ENCODE results near the gene UQCRHL. TPM values are rescaled to one million over a fixed set of nuclear protein-coding genes. Genes with fewer than 3 reads are reported as not detected.

UQCRHL gene
- total and polyA plus RNA-seq, 2 of the 8 experiments (the other 6 are each of a cell fraction or from before 2014, with no cell fraction given) = 3.7 to 3.9 TPM

DNA sequence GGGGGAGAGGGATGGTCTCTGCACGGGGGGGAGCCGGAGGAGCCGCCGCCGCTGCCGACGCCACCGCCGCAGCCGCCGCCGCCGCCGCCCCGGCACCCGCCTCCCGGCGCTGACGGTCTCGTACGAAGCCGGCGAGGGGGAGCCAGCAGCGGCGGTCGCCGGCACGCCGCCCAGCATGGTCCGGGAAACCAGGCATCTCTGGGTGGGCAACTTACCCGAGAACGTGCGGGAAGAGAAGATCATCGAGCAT, 40.4 kb upstream of the UQCRHL start:
- H3K9me3 ChIP-seq (ENCODE audit: insufficient read depth in 2 of 2, low read depth in 1 of 2, low read length in 1 of 2) = no peaks in the 10 kb centered on the region
- H3K4me2 ChIP-seq (ENCODE audit: insufficient read depth in 1 of 2, low read depth in 2 of 2, low read length in 2 of 2) = peak overlapping the region; percentile 72 to 94
- no peak overlapping the region for H4K91ac ChIP-seq (replicated peaks; ENCODE audit: insufficient read length, low read length)
- H3K36me3 ChIP-seq (ENCODE audit: control insufficient read depth in 2 of 4, insufficient read depth in 4 of 4, low read length in 3 of 4) = no peaks in the 10 kb centered on the region; a peak in 1 of 8 replicates
- H3K79me1 ChIP-seq (ENCODE audit: low read depth, low read length) = peaks cover 3% of the 10 kb centered on the region; the same call in 1 of the 2 replicates
- peaks cover 0 to 6% (median 2%) of the 10 kb centered on the region in 4 experiments; a peak in 2 of 7 replicates for H3K4me1 ChIP-seq (replicated peaks in 1 of 4; ENCODE audit: control insufficient read depth in 3 of 4, insufficient read depth in 4 of 4, low read length in 3 of 4)
- WGBS, 2 experiments (ENCODE audit: extremely low coverage in 1 of 2, insufficient coverage in 1 of 2, insufficient read length in 1 of 2, insufficient replicate concordance in 2 of 2, low coverage in 1 of 2, low lambda C conversion rate in 2 of 2, missing lambda C conversion rate in 1 of 2) = 0% methylated on average over 20 of the region's 34 CpGs; no CpG with 5 or more reads in 1 of the 2 experiments
- peak overlapping the region; percentile 3 for H3K56ac ChIP-seq (replicated peaks; ENCODE audit: insufficient read length, low read depth, low read length)
- H3K14ac ChIP-seq (ENCODE audit: insufficient read length) = no peak overlapping the region
- no peak for DNase-seq (ENCODE audit: low read depth in 1 of 2, low spot score in 2 of 2)
- peaks cover 0 to 48% of the 10 kb centered on the region in 2 experiments; a peak in 3 of 4 replicates for H3K79me2 ChIP-seq (ENCODE audit: control insufficient read depth in 1 of 2, insufficient read depth in 2 of 2, low read length in 2 of 2)
- TF ChIP-seq, protein P1, sequence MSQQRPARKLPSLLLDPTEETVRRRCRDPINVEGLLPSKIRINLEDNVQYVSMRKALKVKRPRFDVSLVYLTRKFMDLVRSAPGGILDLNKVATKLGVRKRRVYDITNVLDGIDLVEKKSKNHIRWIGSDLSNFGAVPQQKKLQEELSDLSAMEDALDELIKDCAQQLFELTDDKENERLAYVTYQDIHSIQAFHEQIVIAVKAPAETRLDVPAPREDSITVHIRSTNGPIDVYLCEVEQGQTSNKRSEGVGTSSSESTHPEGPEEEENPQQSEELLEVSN (IDR thresholded peaks at IDR 0.05) = peak; percentile 61; the same call in 1 of the 2 replicates
- peak; percentile 34; the same call in 1 of the 2 replicates for TF ChIP-seq PHF8 (conservative IDR thresholded peaks at IDR 0.05; ENCODE audit: low read depth, low read length)
- no peak for TF ChIP-seq JUN (IDR thresholded peaks at IDR 0.05; ENCODE audit: low read depth, low read length)
- TF ChIP-seq KDM4A (IDR thresholded peaks at IDR 0.05; ENCODE audit: low read depth, low read length, severe bottlenecking) = peak; percentile 86
- H3K9ac ChIP-seq (replicated peaks in 1 of 4; ENCODE audit: extremely low read depth in 1 of 4, low read depth in 3 of 4, low read length in 3 of 4) = peak overlapping the region in 3 of 4 experiments; percentile 43 to 80 (median 66); a peak in 6 of 7 replicates
- 0 out of 2 replicates have a peak overlapping the region, but pooled peaks have one; percentile 9 for H2BK12ac ChIP-seq (ENCODE audit: low read depth, low read length)
- peak overlapping the region; percentile 47 to 76 (median 60) for H3K4me3 ChIP-seq (ENCODE audit: extremely low read depth in 1 of 4, insufficient read depth in 2 of 4, low read depth in 3 of 4, low read length in 4 of 4)
- H2BK120ac ChIP-seq (replicated peaks; ENCODE audit: low read depth, low read length) = no peak overlapping the region
- peaks cover 8% of the 10 kb centered on the region for H3K23me2 ChIP-seq (ENCODE audit: low read depth, low read length)
- no peak overlapping the region for H2AFZ ChIP-seq (ENCODE audit: low read length)
- H2AK5ac ChIP-seq (ENCODE audit: low read depth, low read length) = no peak overlapping the region
- no peak for FAIRE-seq
- H3K4ac ChIP-seq (replicated peaks; ENCODE audit: insufficient read length, low read depth, low read length) = no peak overlapping the region
- no peak overlapping the region for H3K27ac ChIP-seq (ENCODE audit: low read depth, low read length)
- ChIA-PET CTCF (ENCODE audit: partially characterized antibody) (interaction anchor here (0.6 to 1.8 kb wide), 5 partner anchors 9 to 90 kb away, joined by 3 to 5 read pairs (median 4); no protein-coding TSS in a partner anchor), POLR2A (ENCODE audit: partially characterized antibody) (interaction anchor here (0.9 to 6.0 kb wide), 12 partner anchors 10 to 127 kb away, joined by 3 to 87 read pairs (median 4); no protein-coding TSS in a partner anchor)
- peaks cover 0 to 4% of the 10 kb centered on the region in 2 experiments for H4K20me1 ChIP-seq (replicated peaks in 1 of 2; ENCODE audit: control insufficient read depth in 1 of 2, insufficient read depth in 2 of 2, low read length in 2 of 2)
- H3K18ac ChIP-seq (ENCODE audit: extremely low read depth, low read length) = no peak overlapping the region
- no peak overlapping the region for H2BK15ac ChIP-seq (ENCODE audit: low read length)
- H4K8ac ChIP-seq (ENCODE audit: extremely low read depth, insufficient read depth, low read length) = peak overlapping the region; percentile 86; the same call in 1 of the 2 replicates
- no peak overlapping the region for H3K23ac ChIP-seq (ENCODE audit: insufficient read length)
- no peaks in the 10 kb centered on the region; a peak in 1 of 7 replicates for H3K27me3 ChIP-seq (replicated peaks in 1 of 4; ENCODE audit: control insufficient read depth in 3 of 4, extremely low read depth in 1 of 4, insufficient read depth in 3 of 4, low read length in 3 of 4)
- no peak overlapping the region for H2BK5ac ChIP-seq (ENCODE audit: low read depth, low read length)
- no peak overlapping the region for H4K5ac ChIP-seq (ENCODE audit: insufficient read length, low read depth, low read length)
- no peak overlapping the region for H2BK20ac ChIP-seq (ENCODE audit: low read length)

Measured in H1 (cell line).